Gastrocnemius medialis (tissue), 4 donors: ENCODE measurements around the gene SPATA2.

Source experiments
- POLR2A ChIP-seq, 2 donors: fragments of 450-650 bp; IDR thresholded peaks; one replicate each; pipeline ENCODE4 v1.6.1; 2017; ENCODE audit warnings: antibody characterized with exemption in 2 of 2, mild to moderate bottlenecking in 2 of 2, moderate library complexity in 2 of 2
- TF ChIP-seq, protein P1 (sequence below), 5 experiments: fragments of 450-650 bp in 3 of 5; fragments of 200-600 bp in 2 of 5; sonication (generic) in 2 of 5; IDR thresholded peaks in 4 of 5; conservative IDR thresholded peaks in 1 of 5; 1 replicate in 4 of 5; 2 replicates in 1 of 5; pipeline ENCODE4 v1.5.1; 2016 to 2019; ENCODE audit warnings: antibody characterized with exemption in 5 of 5, mild to moderate bottlenecking in 3 of 5, moderate library complexity in 3 of 5

- TF ChIP-seq, protein P1, sequence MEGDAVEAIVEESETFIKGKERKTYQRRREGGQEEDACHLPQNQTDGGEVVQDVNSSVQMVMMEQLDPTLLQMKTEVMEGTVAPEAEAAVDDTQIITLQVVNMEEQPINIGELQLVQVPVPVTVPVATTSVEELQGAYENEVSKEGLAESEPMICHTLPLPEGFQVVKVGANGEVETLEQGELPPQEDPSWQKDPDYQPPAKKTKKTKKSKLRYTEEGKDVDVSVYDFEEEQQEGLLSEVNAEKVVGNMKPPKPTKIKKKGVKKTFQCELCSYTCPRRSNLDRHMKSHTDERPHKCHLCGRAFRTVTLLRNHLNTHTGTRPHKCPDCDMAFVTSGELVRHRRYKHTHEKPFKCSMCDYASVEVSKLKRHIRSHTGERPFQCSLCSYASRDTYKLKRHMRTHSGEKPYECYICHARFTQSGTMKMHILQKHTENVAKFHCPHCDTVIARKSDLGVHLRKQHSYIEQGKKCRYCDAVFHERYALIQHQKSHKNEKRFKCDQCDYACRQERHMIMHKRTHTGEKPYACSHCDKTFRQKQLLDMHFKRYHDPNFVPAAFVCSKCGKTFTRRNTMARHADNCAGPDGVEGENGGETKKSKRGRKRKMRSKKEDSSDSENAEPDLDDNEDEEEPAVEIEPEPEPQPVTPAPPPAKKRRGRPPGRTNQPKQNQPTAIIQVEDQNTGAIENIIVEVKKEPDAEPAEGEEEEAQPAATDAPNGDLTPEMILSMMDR (IDR thresholded peaks at IDR 0.05 in 4 of 5, conservative IDR thresholded peaks at IDR 0.05 in 1 of 5): no peak
- no peak for TF ChIP-seq POLR2A (IDR thresholded peaks at IDR 0.05)
Observed at GRCh38 chr20:49882171-49882970, 33.0 kb downstream of the SPATA2 start.
